IMR-90 (cell line): ENCODE results near the gene TRAFD1. TPM values are rescaled to one million over a fixed set of nuclear protein-coding genes. Genes with fewer than 3 reads are reported as not detected.

ENCODE experiments used
- ATAC-seq: fragments of 200-7000 bp; cut with Tn5 transposase; 2 replicates; pipeline ENCODE4 v1.9.1; 2020; ENCODE audit warnings: low read depth, mild to moderate bottlenecking, moderate library complexity
- BruUV-seq: library from RNA; stranded (reverse); fragments of 400-500 nt; replicated peaks from 2 replicates; lab custom pipeline; 2021; lab: Mats Ljungman, UMichigan
- CTCF ChIA-PET: fragments of 300-600 bp; formaldehyde crosslinking; extraction: SDS; loops from one replicate; lab custom pipeline; 2021; ENCODE audit warnings: antibody characterized with exemption; lab: Yijun Ruan, JAX
- POLR2A ChIA-PET: fragments of 300-600 bp; sonication (Branson Sonifier 250); formaldehyde crosslinking; loops from one replicate; lab custom pipeline; 2022; ENCODE audit warnings: antibody characterized with exemption; ENCODE audit not compliant: unreplicated experiment; lab: Charles Lee
- DNase-seq: peaks from one replicate; pipeline ENCODE4 v3.0.0; 2013
- H2AFZ ChIP-seq: replicated peaks from 2 replicates; pipeline ENCODE3; 2013; ENCODE audit warnings: low read length, mild to moderate bottlenecking; ENCODE audit not compliant: poor library complexity
- H2AK5ac ChIP-seq: 2 replicates; pipeline ENCODE4 v1.6.1; 2013; ENCODE audit warnings: low read depth, low read length, inconsistent platforms
- H2AK9ac ChIP-seq: replicated peaks from 2 replicates; pipeline ENCODE3; 2013; ENCODE audit warnings: mild to moderate bottlenecking, low read depth, low read length, moderate library complexity; ENCODE audit not compliant: poor library complexity
- H2BK120ac ChIP-seq: 2 replicates; pipeline ENCODE4 v1.6.1; 2013; ENCODE audit warnings: low read depth, low read length, inconsistent platforms
- H2BK15ac ChIP-seq: 3 replicates; pipeline ENCODE4 v1.6.1; 2013; ENCODE audit warnings: low read depth, low read length, inconsistent platforms
- H2BK20ac ChIP-seq: 2 replicates; pipeline ENCODE4 v1.6.1; 2013; ENCODE audit warnings: low read depth, mild to moderate bottlenecking, inconsistent platforms, low read length, moderate library complexity
- H2BK5ac ChIP-seq: 2 replicates; pipeline ENCODE4 v1.6.1; 2013; ENCODE audit warnings: mild to moderate bottlenecking, low read depth, low read length, inconsistent platforms; ENCODE audit not compliant: poor library complexity, severe bottlenecking
- H3K14ac ChIP-seq: replicated peaks from 2 replicates; pipeline ENCODE4 v1.6.1; 2013; ENCODE audit warnings: low read depth, low read length, inconsistent platforms
- H3K18ac ChIP-seq: 2 replicates; pipeline ENCODE4 v1.6.1; 2013; ENCODE audit warnings: low read depth, low read length, control low read depth
- H3K23ac ChIP-seq: 2 replicates; pipeline ENCODE4 v1.6.1; 2013; ENCODE audit warnings: low read depth, low read length, inconsistent platforms
- H3K27ac ChIP-seq: 2 replicates; pipeline ENCODE4 v1.5.1; 2013; ENCODE audit warnings: mild to moderate bottlenecking, control low read depth, low read length; ENCODE audit not compliant: insufficient read depth
- H3K27me3 ChIP-seq: 2 replicates; pipeline ENCODE4 v1.6.1; 2013; ENCODE audit warnings: low read length; ENCODE audit not compliant: control insufficient read depth, insufficient read depth
- H3K36me3 ChIP-seq: 2 replicates; pipeline ENCODE4 v1.6.1; 2013; ENCODE audit warnings: low read length, mixed read lengths; ENCODE audit not compliant: control insufficient read depth, insufficient read depth
- H3K4ac ChIP-seq: 2 replicates; pipeline ENCODE4 v1.6.1; 2013; ENCODE audit warnings: low read depth, low read length, inconsistent platforms
- H3K4me1 ChIP-seq: 2 replicates; pipeline ENCODE4 v1.6.1; 2013; ENCODE audit warnings: low read length, mixed read lengths; ENCODE audit not compliant: control insufficient read depth, insufficient read depth
- H3K4me2 ChIP-seq: 2 replicates; pipeline ENCODE4 v1.6.1; 2013; ENCODE audit warnings: low read depth, mild to moderate bottlenecking, control low read depth, low read length, moderate library complexity
- H3K4me3 ChIP-seq: 2 replicates; pipeline ENCODE4 v1.5.1; 2013; ENCODE audit warnings: low read depth, mild to moderate bottlenecking, control low read depth, low read length, moderate library complexity; ENCODE audit not compliant: insufficient read depth
- H3K56ac ChIP-seq: 2 replicates; pipeline ENCODE4 v1.6.1; 2013; ENCODE audit warnings: low read length, inconsistent platforms; ENCODE audit not compliant: insufficient read depth; ENCODE audit errors: extremely low read depth
- H3K79me1 ChIP-seq, 2 experiments: 2 replicates each; pipeline ENCODE4 v1.6.1; 2013; ENCODE audit warnings: low read length in 2 of 2, inconsistent platforms in 1 of 2, low read depth in 1 of 2
- H3K9ac ChIP-seq: 2 replicates; pipeline ENCODE4 v1.6.1; 2013; ENCODE audit warnings: low read depth, low read length, control low read depth
- H3K9me1 ChIP-seq: 2 replicates; pipeline ENCODE4 v1.6.1; 2013; ENCODE audit warnings: low read length, inconsistent platforms; ENCODE audit not compliant: insufficient read depth
- H3K9me3 ChIP-seq: 2 replicates; pipeline ENCODE4 v1.6.1; 2013; ENCODE audit warnings: low read length; ENCODE audit not compliant: control insufficient read depth, insufficient read depth
- H4K20me1 ChIP-seq: 2 replicates; pipeline ENCODE4 v1.6.1; 2013; ENCODE audit warnings: low read length, inconsistent platforms; ENCODE audit not compliant: insufficient read depth
- H4K5ac ChIP-seq: 2 replicates; pipeline ENCODE4 v1.6.1; 2013; ENCODE audit warnings: mild to moderate bottlenecking, low read depth, low read length, control low read depth
- H4K8ac ChIP-seq, 2 experiments: 2 replicates each; pipeline ENCODE4 v1.6.1; 2013; ENCODE audit warnings: low read depth in 2 of 2, low read length in 2 of 2, control low read depth in 1 of 2, inconsistent platforms in 1 of 2
- H4K91ac ChIP-seq: 2 replicates; pipeline ENCODE4 v1.6.1; 2013; ENCODE audit warnings: low read depth, low read length, inconsistent platforms; ENCODE audit not compliant: insufficient read depth
- CEBPB ChIP-seq: IDR thresholded peaks from 2 replicates; pipeline ENCODE4 v1.6.1; 2012; ENCODE audit warnings: low read depth, low read length, improper control_type of control experiment
- CTCF ChIP-seq: conservative IDR thresholded peaks from 2 replicates; pipeline ENCODE4 v1.5.1; 2012; ENCODE audit warnings: mild to moderate bottlenecking, low read depth, low read length, improper control_type of control experiment
- ELK1 ChIP-seq: fragments of 150-350 bp; IDR thresholded peaks from 2 replicates; pipeline ENCODE4 v1.6.1; 2016; ENCODE audit warnings: low read depth, mild to moderate bottlenecking, low read length, moderate library complexity, borderline replicate concordance
- MAFK ChIP-seq: IDR thresholded peaks from 2 replicates; pipeline ENCODE4 v1.6.1; 2012; ENCODE audit warnings: low read depth, low read length, improper control_type of control experiment
- MAZ ChIP-seq: IDR thresholded peaks from 2 replicates; pipeline ENCODE4 v1.6.1; 2012; ENCODE audit warnings: low read depth, mild to moderate bottlenecking, low read length, improper control_type of control experiment, moderate library complexity, borderline replicate concordance
- MXI1 ChIP-seq: IDR thresholded peaks from 2 replicates; pipeline ENCODE4 v1.6.1; 2012; ENCODE audit warnings: low read depth, mild to moderate bottlenecking, low read length, moderate library complexity, borderline replicate concordance
- RCOR1 ChIP-seq: IDR thresholded peaks from 2 replicates; pipeline ENCODE4 v1.6.1; 2012; ENCODE audit warnings: mild to moderate bottlenecking, low read length, improper control_type of control experiment; ENCODE audit not compliant: insufficient replicate concordance
- SMC3 ChIP-seq: fragments of 150-350 bp; IDR thresholded peaks from 2 replicates; pipeline ENCODE4 v1.6.1; 2016; ENCODE audit warnings: low read depth, mild to moderate bottlenecking, antibody characterized with exemption, low read length, moderate library complexity
- WGBS, 2 experiments: methylation state at CpG; one replicate each; pipeline versions ENCODE4 v1.1.5 to v1.1.7; 2013; ENCODE audit warnings: missing lambda C conversion rate in 2 of 2; ENCODE audit not compliant: insufficient read length in 1 of 2; ENCODE audit errors: extremely low coverage in 2 of 2; 5-methylcytosine and 5-hydroxymethylcytosine counted together
- dilution Hi-C: fragments of 300-500 bp; cut with HindIII; formaldehyde crosslinking; loops from one replicate; pipeline ENCODE4 v1.14.3; 2018; ENCODE audit warnings: low sequenced_read_pairs; ENCODE audit not compliant: unreplicated experiment
- in situ Hi-C: fragments of 300-500 bp; cut with MboI; formaldehyde crosslinking; loops from 3 replicates; pipeline ENCODE4 v1.14.3; 2019; ENCODE audit warnings: low sequenced_read_pairs, inconsistent platforms, mixed read lengths
- intact Hi-C: fragments of 100-400 bp; cut with micrococcal nuclease; formaldehyde crosslinking; loops from 2 replicates; pipeline ENCODE4 v1.10.0; 2022
- polyA plus RNA-seq, 3 experiments: library from polyadenylated mRNA; depleted of rRNA; stranded (reverse); fragments of >200 nt; gene quantifications; 2 replicates each; pipeline ENCODE4 v1.2.3, GENCODE V29; 2012; ENCODE audit warnings: low replicate concordance in 1 of 3
- total RNA-seq: library from RNA; depleted of rRNA; stranded (reverse); fragments of >200 nt; gene quantifications from 2 replicates; pipeline ENCODE4 v1.2.3, GENCODE V29; 2012

Gene TRAFD1
- total and polyA plus RNA-seq, 2 of the 4 experiments (the other 2 are of a cell fraction): 41.3 to 70.4 TPM

GRCh38 chr12:112149596-112149995, 24.2 kb downstream of the TRAFD1 start:
- TF ChIP-seq CTCF (no peak), CEBPB (no peak), MAZ (no peak), SMC3 (no peak), RCOR1 (no peak), MXI1 (no peak), ELK1 (no peak), MAFK (no peak)
- Histone ChIP-seq H3K4me3 (no peak overlapping the region), H3K9me3 (no peaks in the 10 kb centered on the region), H3K18ac (no peak overlapping the region), H3K79me1 (peaks cover 11 to 21% of the 10 kb centered on the region in 2 experiments; a peak in 3 of 4 replicates), H3K23ac (no peak overlapping the region), H4K20me1 (peaks cover 6% of the 10 kb centered on the region; the same call in 1 of the 2 replicates), H4K91ac (no peak overlapping the region), H2AK5ac (no peak overlapping the region), H3K27ac (no peak overlapping the region), H3K9ac (no peak overlapping the region), H2BK120ac (no peak overlapping the region), H3K4ac (no peak overlapping the region), H3K9me1 (peaks cover 12% of the 10 kb centered on the region), H3K36me3 (peaks cover 71% of the 10 kb centered on the region), H3K56ac (no peak overlapping the region), H2AK9ac (no peak overlapping the region), H3K14ac (no peak overlapping the region), H2AFZ (no peak overlapping the region), H3K4me1 (peaks cover 2% of the 10 kb centered on the region; the same call in 1 of the 2 replicates), H3K27me3 (no peaks in the 10 kb centered on the region), H2BK20ac (no peak overlapping the region), H3K4me2 (no peak overlapping the region), H4K8ac (no peak overlapping the region), H4K5ac (no peak overlapping the region), H2BK15ac (no peak overlapping the region), H2BK5ac (no peak overlapping the region)
- no TSS peak for BruUV-seq
- ChIA-PET POLR2A (no interaction called here), CTCF (interaction anchor here (0.7 kb wide), 1 partner anchor 13 kb away, joined by 4 read pairs; no protein-coding TSS in a partner anchor)
- WGBS, 2 experiments: 100% methylated on average over 1 of the region's 5 CpGs; no CpG with 5 or more reads in 1 of the 2 experiments
- DNase-seq: no peak
- in situ Hi-C loops (no loop called here), intact Hi-C loops (no loop called here), dilution Hi-C loops (no loop called here)
- ATAC-seq: no peak
